GM23338 (cell line): ENCODE data around the gene ADGRB3. TPM values are rescaled to one million over a fixed set of nuclear protein-coding genes. Genes with fewer than 3 reads are reported as not detected.

Source experiments
- ATAC-seq: fragments of 200-7000 bp; cut with Tn5 transposase; 3 replicates; pipeline ENCODE4 v1.9.1; 2020
- DNase-seq: peaks from one replicate; pipeline ENCODE4 v3.0.0-alpha.2; 2015; ENCODE audit warnings: low spot score
- H2AFZ ChIP-seq: fragments of 200-600 bp; sonication (generic); 2 replicates; pipeline ENCODE4 v1.8.0; 2016; ENCODE audit warnings: antibody characterized with exemption, mild to moderate bottlenecking, moderate library complexity
- H3F3A ChIP-seq: fragments of 200-600 bp; sonication (generic); replicated peaks from 2 replicates; pipeline ENCODE4 v1.8.0; 2017; ENCODE audit warnings: antibody characterized with exemption, mixed run types, low read depth
- H3K27ac ChIP-seq: fragments of 200-600 bp; sonication (generic); 2 replicates; pipeline ENCODE4 v1.6.1; 2016; ENCODE audit warnings: low read depth
- H3K27me3 ChIP-seq: fragments of 200-600 bp; sonication (generic); 2 replicates; pipeline ENCODE4 v1.8.0; 2016; ENCODE audit warnings: mild to moderate bottlenecking, mixed run types, moderate library complexity; ENCODE audit not compliant: insufficient read depth
- H3K36me3 ChIP-seq: fragments of 200-600 bp; sonication (generic); 2 replicates; pipeline ENCODE4 v1.8.0; 2016; ENCODE audit warnings: mild to moderate bottlenecking; ENCODE audit not compliant: insufficient read depth
- H3K4me1 ChIP-seq: fragments of 200-600 bp; sonication (generic); 2 replicates; pipeline ENCODE4 v1.8.0; 2016; ENCODE audit warnings: mild to moderate bottlenecking, moderate library complexity; ENCODE audit not compliant: insufficient read depth
- H3K4me2 ChIP-seq: fragments of 200-600 bp; sonication (generic); 2 replicates; pipeline ENCODE4 v1.7.1; 2017; ENCODE audit warnings: mixed run types
- H3K4me3 ChIP-seq: fragments of 200-600 bp; sonication (generic); 2 replicates; pipeline ENCODE4 v1.6.1; 2016; ENCODE audit warnings: mixed run types
- H3K79me2 ChIP-seq: fragments of 200-600 bp; sonication (generic); replicated peaks from 2 replicates; pipeline ENCODE4 v1.8.0; 2017; ENCODE audit warnings: mild to moderate bottlenecking; ENCODE audit not compliant: insufficient read depth
- H3K9me2 ChIP-seq: fragments of 200-600 bp; sonication (generic); 2 replicates; pipeline ENCODE4 v1.8.0; 2017; ENCODE audit not compliant: insufficient read depth
- H4K20me1 ChIP-seq: fragments of 200-600 bp; sonication (generic); replicated peaks from 2 replicates; pipeline ENCODE4 v1.8.0; 2017; ENCODE audit warnings: mild to moderate bottlenecking; ENCODE audit not compliant: insufficient read depth
- H3K27ac Mint-ChIP-seq: 2 replicates; pipeline ENCODE4 v1.8.0; 2020; ENCODE audit warnings: inconsistent platforms, mild to moderate bottlenecking, moderate library complexity, mixed read lengths
- H3K27me3 Mint-ChIP-seq: 3 replicates; pipeline ENCODE4 v1.8.0; 2022; ENCODE audit warnings: low read depth, mild to moderate bottlenecking, moderate library complexity, mixed read lengths, inconsistent platforms; ENCODE audit not compliant: insufficient read depth, poor library complexity
- H3K36me3 Mint-ChIP-seq: 3 replicates; pipeline ENCODE4 v1.8.0; 2021; ENCODE audit warnings: low read depth, mild to moderate bottlenecking, inconsistent platforms, moderate library complexity, mixed read lengths
- H3K4me1 Mint-ChIP-seq: 3 replicates; pipeline ENCODE4 v1.8.0; 2020; ENCODE audit warnings: mild to moderate bottlenecking, inconsistent platforms, mixed read lengths
- H3K4me3 Mint-ChIP-seq: 3 replicates; pipeline ENCODE4 v1.8.0; 2021; ENCODE audit warnings: moderate library complexity, mild to moderate bottlenecking, inconsistent platforms, mixed read lengths
- H3K9me3 Mint-ChIP-seq: 3 replicates; pipeline ENCODE4 v1.8.0; 2020; ENCODE audit warnings: moderate library complexity, mild to moderate bottlenecking, inconsistent platforms, mixed read lengths
- CREB1 ChIP-seq: fragments of 250-450 bp; sonication (Bioruptor Pico); IDR thresholded peaks from 2 replicates; pipeline ENCODE4 v1.5.0; 2020; ENCODE audit warnings: low read depth, mild to moderate bottlenecking, moderate library complexity
- CTCF ChIP-seq, 2 experiments: fragments of 200-600 bp in 1 of 2; sonication (generic) in 1 of 2; conservative IDR thresholded peaks; 2 replicates each; pipeline versions ENCODE4 v1.5.1 to v1.6.1; 2016 to 2017; ENCODE audit warnings: antibody characterized with exemption in 2 of 2, low read depth in 2 of 2, mild to moderate bottlenecking in 2 of 2, moderate library complexity in 1 of 2
- ETS1 ChIP-seq: IDR thresholded peaks from 2 replicates; pipeline ENCODE4 v1.6.1; 2016; ENCODE audit warnings: antibody characterized with exemption
- EZH2 ChIP-seq: fragments of 200-600 bp; sonication (generic); IDR thresholded peaks from one replicate; pipeline ENCODE4 v1.8.0; 2017; ENCODE audit warnings: antibody characterized with exemption, mild to moderate bottlenecking, low read depth; ENCODE audit not compliant: unreplicated experiment
- EZH2phosphoT487 ChIP-seq: fragments of 200-600 bp; sonication (generic); IDR thresholded peaks from one replicate; pipeline ENCODE4 v1.8.1; 2018; ENCODE audit warnings: antibody characterized with exemption; ENCODE audit not compliant: unreplicated experiment
- POLR2AphosphoS5 ChIP-seq: IDR thresholded peaks from 2 replicates; pipeline ENCODE4 v1.6.1; 2016; ENCODE audit warnings: antibody characterized with exemption, low read depth
- REST ChIP-seq: IDR thresholded peaks from one replicate; pipeline ENCODE4 v1.6.1; 2018; ENCODE audit warnings: antibody characterized with exemption; ENCODE audit not compliant: unreplicated experiment
- STAT1 ChIP-seq: IDR thresholded peaks from one replicate; pipeline ENCODE4 v1.6.1; 2016; ENCODE audit warnings: antibody characterized with exemption; ENCODE audit not compliant: unreplicated experiment
- ZNF114 ChIP-seq: fragments of 250-450 bp; sonication (Bioruptor Pico); IDR thresholded peaks from 2 replicates; pipeline ENCODE4 v1.5.0; 2020; ENCODE audit warnings: mild to moderate bottlenecking, moderate library complexity
- ZNF331 ChIP-seq: fragments of 250-450 bp; sonication (Bioruptor Pico); IDR thresholded peaks from 2 replicates; pipeline ENCODE4 v1.5.0; 2020; ENCODE audit warnings: low read depth, mild to moderate bottlenecking, moderate library complexity
- ZNF462 ChIP-seq: fragments of 250-450 bp; sonication (Bioruptor Pico); IDR thresholded peaks from 2 replicates; pipeline ENCODE4 v1.5.0; 2020; ENCODE audit warnings: mild to moderate bottlenecking, moderate library complexity
- polyA plus RNA-seq: library from polyadenylated mRNA; unstranded; fragments of >200 nt; fragmentation: Nextera tagmentation; extraction: Ambion mirVana; gene quantifications from 2 replicates; pipeline ENCODE4 v1.2.1, GENCODE V29; 2016
- total RNA-seq: library from RNA; depleted of rRNA; stranded (reverse); fragments of >200 nt; shearing (Covaris generic); gene quantifications from 2 replicates; pipeline ENCODE4 v1.2.3, GENCODE V29; 2014

Gene ADGRB3
- total and polyA plus RNA-seq, 2 experiments from 2014 or later = 0.92 to 4.0 TPM

- DNase-seq (no peak), ATAC-seq (no peak; the same call in 2 of the 3 replicates)
- H3K36me3 ChIP-seq = no peaks in the 10 kb centered on the region
- no peaks in the 10 kb centered on the region for H3K79me2 ChIP-seq
- Mint-ChIP-seq H3K4me3 (peak overlapping the region; percentile 93), H3K36me3 (no peaks in the 10 kb centered on the region), H3K27me3 (peaks cover 26% of the 10 kb centered on the region), H3K9me3 (no peaks in the 10 kb centered on the region), H3K27ac (peak overlapping the region; percentile 1; the same call in 1 of the 2 replicates), H3K4me1 (peaks cover 21% of the 10 kb centered on the region)
- H3K27me3 ChIP-seq = peaks cover 50% of the 10 kb centered on the region
- H3K4me3 ChIP-seq = peak overlapping the region; percentile 85
- no peak overlapping the region for H3K27ac ChIP-seq
- no peaks in the 10 kb centered on the region for H3K9me2 ChIP-seq
- peaks cover 28% of the 10 kb centered on the region for H3K4me1 ChIP-seq
- 0 out of 2 replicates have a peak, but pooled peaks cover 6% of the 10 kb centered on the region for H3F3A ChIP-seq
- H2AFZ ChIP-seq = peak overlapping the region; percentile 94
- no peaks in the 10 kb centered on the region for H4K20me1 ChIP-seq
- H3K4me2 ChIP-seq = peak overlapping the region; percentile 97
- TF ChIP-seq EZH2 (no peak), REST (no peak), CREB1 (no peak), CTCF (conservative IDR thresholded peaks at IDR 0.05; ENCODE audit: low read depth in 2 of 2) (no peak), EZH2phosphoT487 (no peak), ZNF331 (CRISPR knock-in tag) (no peak), ZNF462 (CRISPR knock-in tag) (no peak), POLR2AphosphoS5 (no peak), STAT1 (no peak), ZNF114 (CRISPR knock-in tag) (no peak), ETS1 (no peak)
Measured at GRCh38 chr6:68633972-68634725, 933 bp upstream of the ADGRB3 start.
